A549 treated with CORT108297 at 1 μM for 4 hours (cell line): ENCODE data around the gene CNST. TPM values are rescaled to one million over a fixed set of nuclear protein-coding genes. Genes with fewer than 3 reads are reported as not detected.

ENCODE experiments used
- total RNA-seq: library from RNA; stranded (reverse); fragments of 200-300 nt; extraction: Qiagen RNA extraction; gene quantifications from 5 replicates; pipeline ENCODE4 v1.2.3, GENCODE V29; 2022

Gene CNST
- total RNA-seq: 7.8 to 9.2 TPM (median 8.6 TPM) in 5 replicates

GRCh38 chr1:246566128-246566812 lies at the start of gene CNST, which contains the start of gene TFB2M:
TSS of gene CNST (plus strand) at chr1:246566456. CDS start at chr1:246591563, 25,107 bp downstream.
TSS of gene TFB2M (minus strand) at chr1:246566261. CDS start at chr1:246566138, 123 bp downstream.

Other genes starting within 250 kb of the CNST start
- 11.1 to 14.4 TPM (median 13.4 TPM) in 5 replicates for gene SMYD3, start 59.2 kb upstream of the CNST start, total RNA-seq
- 36.6 to 45.4 TPM (median 37.8 TPM) in 5 replicates for gene TFB2M, start 195 bp upstream of the CNST start, total RNA-seq
- 44.5 to 49.0 TPM (median 48.3 TPM) in 5 replicates for gene SCCPDH, start 158.0 kb downstream of the CNST start, total RNA-seq